Endometrial microvascular endothelial cells (primary cell): ENCODE measurements around the gene CDCP2. TPM values are rescaled to one million over a fixed set of nuclear protein-coding genes. Genes with fewer than 3 reads are reported as not detected.
"Not testable (repeated sequence)": the region's sequence is repeated elsewhere in the genome, so short reads cannot be mapped to it uniquely, and the experiment has no call there.

Experiments
- in situ Hi-C: cut with HindIII; loops from 2 replicates; pipeline ENCODE4 v1.10.0; 2017; ENCODE audit warnings: low sequenced_read_pairs, low pct_unique_long_range_greater_than_20kb; ENCODE audit errors: inconsistent ontology term
- total RNA-seq: library from RNA; depleted of rRNA; stranded (reverse); fragments of >200 nt; gene quantifications from one replicate; pipeline ENCODE4 v1.2.3, GENCODE V29; 2015; ENCODE audit errors: inconsistent ontology term

The CDCP2 gene
- total RNA-seq, 1 donor from 2014 or later: not detected

GRCh38 chr1:54171016-54171415, 18.2 kb upstream of the CDCP2 start:
- in situ Hi-C loops: no loop called here

- in situ Hi-C loops: no loop called here
These were observed 16.3 kb upstream of the CDCP2 start for GRCh38 chr1:54169068-54169467.

GRCh38 chr1:54168206-54168965, 15.6 kb upstream of the CDCP2 start:
- in situ Hi-C loops: no loop called here

GRCh38 chr1:54167422-54168139, 14.8 kb upstream of the CDCP2 start:
- in situ Hi-C loops: no loop called here

- in situ Hi-C loops: not testable (repeated sequence)
These were observed 13.6 kb upstream of the CDCP2 start for GRCh38 chr1:54166357-54166756.

- in situ Hi-C loops: no loop called here
These were observed 12.3 kb upstream of the CDCP2 start for GRCh38 chr1:54165146-54165545.

- in situ Hi-C loops: no loop called here
These were observed 10.8 kb upstream of the CDCP2 start for GRCh38 chr1:54163573-54163972.

GRCh38 chr1:54163051-54163450, 10.3 kb upstream of the CDCP2 start:
- in situ Hi-C loops: no loop called here

GRCh38 chr1:54161495-54162168, 8.8 kb upstream of the CDCP2 start:
- in situ Hi-C loops: no loop called here

GRCh38 chr1:54160351-54160750, 7.6 kb upstream of the CDCP2 start:
- in situ Hi-C loops: no loop called here

GRCh38 chr1:54159733-54160316, 7.0 kb upstream of the CDCP2 start:
- in situ Hi-C loops: no loop called here

- in situ Hi-C loops: no loop called here
These were observed 5.3 kb upstream of the CDCP2 start for GRCh38 chr1:54158071-54158470.

GRCh38 chr1:54157401-54157800, 4.6 kb upstream of the CDCP2 start:
- in situ Hi-C loops: no loop called here

GRCh38 chr1:54156986-54157385, 4.2 kb upstream of the CDCP2 start:
- in situ Hi-C loops: no loop called here

GRCh38 chr1:54156201-54156600, 3.4 kb upstream of the CDCP2 start:
- in situ Hi-C loops: no loop called here

- in situ Hi-C loops: no loop called here
These were observed 987 bp upstream of the CDCP2 start for GRCh38 chr1:54153535-54154439.

GRCh38 chr1:54151013-54151412, 1.8 kb downstream of the CDCP2 start:
- in situ Hi-C loops: no loop called here

GRCh38 chr1:54149734-54150133, 3.1 kb downstream of the CDCP2 start:
- in situ Hi-C loops: no loop called here

- in situ Hi-C loops: no loop called here
These were observed 8.4 kb downstream of the CDCP2 start for GRCh38 chr1:54144366-54144765.
